Measurements from ENCODE around the gene ATRX.

- TF ChIP-seq, protein P1, sequence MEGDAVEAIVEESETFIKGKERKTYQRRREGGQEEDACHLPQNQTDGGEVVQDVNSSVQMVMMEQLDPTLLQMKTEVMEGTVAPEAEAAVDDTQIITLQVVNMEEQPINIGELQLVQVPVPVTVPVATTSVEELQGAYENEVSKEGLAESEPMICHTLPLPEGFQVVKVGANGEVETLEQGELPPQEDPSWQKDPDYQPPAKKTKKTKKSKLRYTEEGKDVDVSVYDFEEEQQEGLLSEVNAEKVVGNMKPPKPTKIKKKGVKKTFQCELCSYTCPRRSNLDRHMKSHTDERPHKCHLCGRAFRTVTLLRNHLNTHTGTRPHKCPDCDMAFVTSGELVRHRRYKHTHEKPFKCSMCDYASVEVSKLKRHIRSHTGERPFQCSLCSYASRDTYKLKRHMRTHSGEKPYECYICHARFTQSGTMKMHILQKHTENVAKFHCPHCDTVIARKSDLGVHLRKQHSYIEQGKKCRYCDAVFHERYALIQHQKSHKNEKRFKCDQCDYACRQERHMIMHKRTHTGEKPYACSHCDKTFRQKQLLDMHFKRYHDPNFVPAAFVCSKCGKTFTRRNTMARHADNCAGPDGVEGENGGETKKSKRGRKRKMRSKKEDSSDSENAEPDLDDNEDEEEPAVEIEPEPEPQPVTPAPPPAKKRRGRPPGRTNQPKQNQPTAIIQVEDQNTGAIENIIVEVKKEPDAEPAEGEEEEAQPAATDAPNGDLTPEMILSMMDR (IDR thresholded peaks at IDR 0.05): no peak
- TF ChIP-seq POLR2AphosphoS5 (IDR thresholded peaks at IDR 0.05): no peak
- no peak for TF ChIP-seq EP300 (IDR thresholded peaks at IDR 0.05)
- TF ChIP-seq POLR2A (IDR thresholded peaks at IDR 0.05): no peak
Observed at GRCh38 chrX:77733342-77733741, 52.7 kb downstream of the ATRX start.
